NOMO-1 (cell line): Measurements from ENCODE around the gene KCNC3.
A peak's percentile ranks its signal among the peaks of the same experiment; 100 is the strongest.
"Not testable (repeated sequence)": the region's sequence is repeated elsewhere in the genome, so short reads cannot be mapped to it uniquely, and the experiment has no call there.

Source experiments
- DNase-seq, 2 experiments: peaks; one replicate each; lab custom pipeline; 2025; ENCODE audit not compliant: unreplicated experiment in 2 of 2; lab: John Stamatoyannopoulos, UW

Gene KCNC3

GRCh38 chr19:50356691-50357177, 27.6 kb upstream of the KCNC3 start:
- no peak for DNase-seq

GRCh38 chr19:50353487-50353880, 24.3 kb upstream of the KCNC3 start:
- not testable (repeated sequence) for DNase-seq

GRCh38 chr19:50352242-50352641, 23.1 kb upstream of the KCNC3 start:
- no peak for DNase-seq

GRCh38 chr19:50349277-50350057, 20.3 kb upstream of the KCNC3 start:
- DNase-seq, result peak in 1 of 2 experiments; percentile 14

GRCh38 chr19:50347089-50347581, 18.0 kb upstream of the KCNC3 start:
- DNase-seq, result peak in 1 of 2 experiments; percentile 71

GRCh38 chr19:50344661-50345318, 15.6 kb upstream of the KCNC3 start:
- DNase-seq, result peak; percentile 90 to 91

- peak; percentile 79 to 96 for DNase-seq
These were observed 12.0 kb upstream of the KCNC3 start for GRCh38 chr19:50341091-50341564.

- peak in 1 of 2 experiments; percentile 30 for DNase-seq
These were observed 11.2 kb upstream of the KCNC3 start for GRCh38 chr19:50340331-50340730.

GRCh38 chr19:50337031-50337430, 7.9 kb upstream of the KCNC3 start:
- not testable (repeated sequence) for DNase-seq

GRCh38 chr19:50334741-50335421, 5.7 kb upstream of the KCNC3 start:
- DNase-seq, result no peak

GRCh38 chr19:50333737-50334617, 4.8 kb upstream of the KCNC3 start:
- peak; percentile 83 to 84 for DNase-seq

GRCh38 chr19:50333235-50333736, 4.1 kb upstream of the KCNC3 start:
- peak; percentile 92 to 95 for DNase-seq

- DNase-seq, result peak in 1 of 2 experiments; percentile 64
These were observed 3.3 kb upstream of the KCNC3 start for GRCh38 chr19:50332244-50333038.

- no peak for DNase-seq
These were observed 2.7 kb upstream of the KCNC3 start for GRCh38 chr19:50331994-50332243.

GRCh38 chr19:50331221-50331993, 2.2 kb upstream of the KCNC3 start:
- peak in 1 of 2 experiments; percentile 36 for DNase-seq

GRCh38 chr19:50330365-50331078, 1.3 kb upstream of the KCNC3 start:
- DNase-seq, result peak; percentile 75 to 92

- DNase-seq, result not testable (repeated sequence)
These were observed 733 bp upstream of the KCNC3 start for GRCh38 chr19:50329926-50330294.

GRCh38 chr19:50328873-50329145, 368 bp downstream of the KCNC3 start:
- no peak for DNase-seq
